Measurements from ENCODE around the gene CDKAL1. TPM values are rescaled to one million over a fixed set of nuclear protein-coding genes. Genes with fewer than 3 reads are reported as not detected.

Gene CDKAL1
- total RNA-seq, 6 experiments from 2014 or later, result 9.2 to 14.3 (median 11.9) TPM

DNA sequence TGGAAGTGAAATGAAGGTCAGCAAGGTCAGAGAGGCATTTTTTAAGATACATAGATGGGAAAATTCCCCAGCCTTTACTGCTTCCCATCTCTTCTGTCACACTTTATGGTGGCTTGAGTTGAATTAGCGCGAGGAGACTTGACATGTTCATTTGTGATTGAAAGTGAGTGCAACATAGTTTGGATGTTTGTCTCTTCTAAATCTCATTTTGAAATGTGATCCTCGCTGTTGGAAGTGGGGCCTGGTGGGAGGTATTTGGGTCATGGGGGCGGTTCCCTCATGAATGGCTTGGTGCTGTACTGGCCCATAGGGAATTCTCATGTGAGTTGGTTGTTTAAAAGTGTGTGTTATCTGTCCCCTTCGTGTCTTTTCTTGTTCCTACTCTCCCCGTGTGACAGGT is 237.2 kb downstream of the CDKAL1 start:
- no peaks in the 10 kb centered on the region for H3K9me3 Mint-ChIP-seq
- no peaks in the 10 kb centered on the region; the same call in 1 of the 2 replicates for H3K27me3 Mint-ChIP-seq (ENCODE audit: insufficient read depth)
- no peak overlapping the region for H3K4me3 Mint-ChIP-seq
- H3K36me3 Mint-ChIP-seq (ENCODE audit: low read depth), result no peaks in the 10 kb centered on the region
- H3K4me1 Mint-ChIP-seq (ENCODE audit: low read depth), result no peaks in the 10 kb centered on the region
- H3K27ac Mint-ChIP-seq, result no peak overlapping the region
- no peak for TF ChIP-seq CTCF (IDR thresholded peaks at IDR 0.05)
- DNase-seq, result no peak

DNA sequence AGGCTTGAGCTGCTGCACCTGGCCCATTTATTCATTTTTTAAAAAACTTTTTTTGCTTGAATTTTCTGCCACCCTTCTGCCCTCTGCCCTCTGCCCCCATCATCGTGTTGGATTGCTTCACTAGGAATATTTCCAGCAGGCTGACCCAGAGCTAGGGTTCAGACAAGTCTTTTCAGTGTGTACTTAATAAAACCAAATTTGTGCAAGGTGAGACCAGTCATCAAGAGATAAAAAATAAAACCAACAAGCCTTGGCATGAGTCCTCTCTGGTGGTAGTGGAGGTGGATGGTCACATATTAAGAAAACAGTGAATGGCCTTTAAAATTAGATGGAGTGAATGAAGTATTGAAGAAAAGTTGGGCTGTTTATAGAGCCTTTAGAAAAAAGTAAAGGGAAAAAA is 239.6 kb downstream of the CDKAL1 start:
- Mint-ChIP-seq H3K27ac (no peak overlapping the region), H3K36me3 (ENCODE audit: low read depth) (no peaks in the 10 kb centered on the region), H3K4me1 (ENCODE audit: low read depth) (no peaks in the 10 kb centered on the region), H3K4me3 (no peak overlapping the region), H3K27me3 (ENCODE audit: insufficient read depth) (no peaks in the 10 kb centered on the region; the same call in 1 of the 2 replicates), H3K9me3 (no peaks in the 10 kb centered on the region)
- TF ChIP-seq CTCF (IDR thresholded peaks at IDR 0.05), result no peak
- DNase-seq, result no peak

DNA sequence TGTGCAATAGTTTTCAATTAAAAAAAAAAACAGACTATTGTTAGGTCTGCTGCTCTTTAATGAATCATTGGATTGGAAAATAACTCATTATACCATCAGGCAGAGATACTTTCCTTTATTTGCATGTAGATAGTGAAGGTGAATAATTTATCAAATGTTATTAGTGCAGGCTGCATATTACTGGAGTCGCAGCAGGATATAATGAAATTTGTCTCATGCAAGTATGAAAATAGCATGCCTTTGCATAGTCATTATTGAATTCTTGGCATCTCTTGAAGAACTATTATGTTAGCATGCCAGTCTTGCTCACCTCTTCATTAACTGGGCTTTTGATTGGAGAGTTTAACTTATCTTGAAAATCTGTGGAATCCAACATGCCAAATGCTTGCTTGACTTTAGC is 241.7 kb downstream of the CDKAL1 start:
- Mint-ChIP-seq H3K4me1 (ENCODE audit: low read depth) (no peaks in the 10 kb centered on the region), H3K27ac (no peak overlapping the region), H3K27me3 (ENCODE audit: insufficient read depth) (no peaks in the 10 kb centered on the region; the same call in 1 of the 2 replicates), H3K4me3 (no peak overlapping the region), H3K9me3 (no peaks in the 10 kb centered on the region), H3K36me3 (ENCODE audit: low read depth) (0 out of 2 replicates have a peak, but pooled peaks cover 3% of the 10 kb centered on the region)
- no peak for TF ChIP-seq CTCF (IDR thresholded peaks at IDR 0.05)
- no peak for DNase-seq

GRCh38 chr6:20777801-20778200 is 243.5 kb downstream of the CDKAL1 start:
- Mint-ChIP-seq H3K36me3 (ENCODE audit: low read depth) (0 out of 2 replicates have a peak, but pooled peaks cover 5% of the 10 kb centered on the region), H3K4me1 (ENCODE audit: low read depth) (no peaks in the 10 kb centered on the region), H3K9me3 (no peaks in the 10 kb centered on the region), H3K4me3 (no peak overlapping the region), H3K27me3 (ENCODE audit: insufficient read depth) (no peaks in the 10 kb centered on the region; the same call in 1 of the 2 replicates), H3K27ac (no peak overlapping the region)
- no peak for DNase-seq
- no peak for TF ChIP-seq CTCF (IDR thresholded peaks at IDR 0.05)

- Mint-ChIP-seq H3K36me3 (ENCODE audit: low read depth) (0 out of 2 replicates have a peak, but pooled peaks cover 5% of the 10 kb centered on the region), H3K27me3 (ENCODE audit: insufficient read depth) (no peaks in the 10 kb centered on the region; the same call in 1 of the 2 replicates), H3K27ac (no peak overlapping the region), H3K9me3 (no peaks in the 10 kb centered on the region), H3K4me1 (ENCODE audit: low read depth) (no peaks in the 10 kb centered on the region), H3K4me3 (no peak overlapping the region)
- TF ChIP-seq CTCF (IDR thresholded peaks at IDR 0.05), result no peak
- DNase-seq, result no peak
These were observed 244.2 kb downstream of the CDKAL1 start for GRCh38 chr6:20778459-20778858.

GRCh38 chr6:20778912-20779311 is 244.7 kb downstream of the CDKAL1 start:
- no peaks in the 10 kb centered on the region for H3K4me1 Mint-ChIP-seq (ENCODE audit: low read depth)
- 0 out of 2 replicates have a peak, but pooled peaks cover 5% of the 10 kb centered on the region for H3K36me3 Mint-ChIP-seq (ENCODE audit: low read depth)
- no peak overlapping the region for H3K27ac Mint-ChIP-seq
- H3K27me3 Mint-ChIP-seq (ENCODE audit: insufficient read depth), result no peaks in the 10 kb centered on the region; the same call in 1 of the 2 replicates
- TF ChIP-seq CTCF (IDR thresholded peaks at IDR 0.05), result no peak
- no peak overlapping the region for H3K4me3 Mint-ChIP-seq
- no peak for DNase-seq
- H3K9me3 Mint-ChIP-seq, result no peaks in the 10 kb centered on the region
